DOHH2 (cell line): ENCODE measurements around the gene ATL3.
"Not testable (repeated sequence)": the region's sequence is repeated elsewhere in the genome, so short reads cannot be mapped to it uniquely, and the experiment has no call there.

Experiments used
- CTCF ChIP-seq: fragments of 200-600 bp; sonication (generic); IDR thresholded peaks from one replicate; pipeline ENCODE4 v1.5.1; 2014; ENCODE audit warnings: antibody characterized with exemption, mild to moderate bottlenecking, low read depth, low read length; ENCODE audit not compliant: poor library complexity, severe bottlenecking
- EZH2phosphoT487 ChIP-seq: fragments of 200-600 bp; sonication (generic); IDR thresholded peaks from 2 replicates; pipeline ENCODE4 v1.6.1; 2017; ENCODE audit warnings: borderline replicate concordance, mild to moderate bottlenecking, antibody characterized with exemption, low read length, moderate library complexity, mixed read lengths

GRCh38 chr11:63685158-63685721 lies 14.1 kb upstream of the ATL3 start:
- TF ChIP-seq CTCF, EZH2phosphoT487: not testable (repeated sequence)
